ENCODE results near the gene EP400.

- TF ChIP-seq ZNF530 (CRISPR knock-in tag; IDR thresholded peaks at IDR 0.05; ENCODE audit: low read depth): no peak
- no peak for TF ChIP-seq CTCF (CRISPR knock-in tag; IDR thresholded peaks at IDR 0.05)
- no peak for TF ChIP-seq ARNT (IDR thresholded peaks at IDR 0.05)
- no peak for TF ChIP-seq ZNF124 (CRISPR knock-in tag; IDR thresholded peaks at IDR 0.05)
Observed at GRCh38 chr12:132110677-132111076, 160.9 kb downstream of the EP400 start.
